Measurements from ENCODE around the gene GNPDA1.
"Not testable (repeated sequence)": the region's sequence is repeated elsewhere in the genome, so short reads cannot be mapped to it uniquely, and the experiment has no call there.

GNPDA1 gene

DNA sequence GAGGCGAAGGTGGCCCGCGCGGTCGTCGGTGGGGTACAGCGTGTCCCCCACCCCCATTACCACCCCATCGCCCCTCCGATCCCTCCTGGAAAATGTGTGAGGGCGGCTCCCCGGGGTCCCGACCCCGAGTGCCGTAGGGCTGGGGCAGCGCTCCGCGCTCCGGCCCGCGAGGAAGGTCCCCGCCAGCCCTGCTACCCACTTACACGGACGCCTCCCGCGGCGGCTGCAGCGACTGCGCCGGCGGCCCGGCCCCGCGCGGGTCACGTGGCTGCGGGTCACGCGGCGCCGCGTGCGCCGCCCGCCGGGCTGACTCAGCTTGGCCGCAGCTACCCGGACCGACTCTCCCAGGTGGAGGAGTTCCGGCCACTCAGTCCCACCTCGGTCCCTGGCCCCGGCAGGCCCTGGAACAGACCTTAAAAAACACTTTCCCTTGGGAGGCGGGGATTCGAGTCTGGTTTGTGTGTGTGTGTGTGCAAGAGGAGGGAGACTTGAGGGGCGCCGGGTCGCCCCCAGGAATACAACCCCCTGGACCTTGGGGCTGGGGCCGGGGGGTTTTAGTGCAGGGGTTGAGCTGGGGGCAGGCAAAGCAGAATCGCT lies at the start of gene GNPDA1:
GNPDA1 (minus strand) TSS at position 236 of the 597 bp plus-strand sequence. CDS start 992 bp downstream, outside the sequence.
- H3K27me3 Mint-ChIP-seq: no peaks in the 10 kb centered on the region
- H3K36me3 Mint-ChIP-seq: peaks cover 10% of the 10 kb centered on the region
- H3K9me3 Mint-ChIP-seq (ENCODE audit: low read depth): no peaks in the 10 kb centered on the region
- peaks cover 83% of the 10 kb centered on the region for H3K4me1 Mint-ChIP-seq (ENCODE audit: low read depth)
- peak within 1 kb of the TSS; percentile 92 for H3K4me3 Mint-ChIP-seq
- peak within 1 kb of the TSS; percentile 100 for H3K27ac Mint-ChIP-seq

DNA sequence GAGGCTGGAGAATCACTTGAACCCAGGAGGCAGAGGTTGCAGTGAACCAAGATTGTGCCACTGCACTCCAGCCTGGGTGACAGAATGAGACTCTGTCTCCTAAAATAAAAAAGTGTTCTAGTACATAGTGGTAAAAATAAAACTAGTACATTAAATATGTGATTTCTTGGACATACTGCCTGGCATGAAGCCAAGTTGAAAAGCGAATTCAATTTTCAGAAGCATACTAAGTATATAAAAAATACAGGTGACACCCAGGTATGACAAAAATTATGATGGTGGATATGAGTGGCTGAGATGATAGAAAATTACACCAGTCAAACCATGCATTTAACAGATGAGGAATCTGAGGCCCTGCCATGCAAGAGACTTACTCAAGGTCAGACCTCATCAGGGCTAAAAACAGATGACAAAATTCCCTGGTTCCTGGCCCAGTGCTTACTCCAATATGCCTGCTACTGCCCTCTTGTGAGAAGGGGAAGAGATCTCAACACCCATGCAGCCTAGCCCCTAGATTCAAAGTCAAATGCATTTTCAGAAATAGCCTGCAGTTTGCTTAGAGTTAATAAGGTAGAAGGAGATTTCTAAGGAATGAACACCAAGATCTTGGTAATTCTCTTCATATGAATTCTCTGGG lies 46.6 kb upstream of the GNPDA1 start:
- no peak overlapping the region for H3K27ac Mint-ChIP-seq
- no peaks in the 10 kb centered on the region for H3K9me3 Mint-ChIP-seq (ENCODE audit: low read depth)
- H3K4me1 Mint-ChIP-seq (ENCODE audit: low read depth): peaks cover 19% of the 10 kb centered on the region
- no peaks in the 10 kb centered on the region for H3K27me3 Mint-ChIP-seq
- H3K4me3 Mint-ChIP-seq: no peak overlapping the region
- no peaks in the 10 kb centered on the region for H3K36me3 Mint-ChIP-seq

DNA sequence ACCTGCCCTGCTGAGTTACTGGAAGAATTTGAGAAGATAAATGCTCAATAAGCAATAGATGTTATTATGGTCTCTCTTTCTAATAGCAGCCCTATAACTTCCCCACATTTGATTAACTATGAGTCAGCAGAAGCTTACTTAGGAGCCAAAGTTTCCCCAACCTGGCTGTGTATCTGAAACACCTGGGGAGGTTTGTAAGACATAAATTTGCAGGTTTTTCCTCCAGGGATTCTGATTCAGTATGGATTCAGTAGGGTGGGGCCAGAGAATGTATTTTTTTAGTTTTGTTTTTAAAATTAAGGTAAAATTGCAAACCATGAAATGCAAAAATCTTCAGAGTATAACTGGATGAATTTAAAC lies 44.9 kb upstream of the GNPDA1 start:
- no peaks in the 10 kb centered on the region for H3K9me3 Mint-ChIP-seq (ENCODE audit: low read depth)
- peaks cover 16% of the 10 kb centered on the region for H3K4me1 Mint-ChIP-seq (ENCODE audit: low read depth)
- H3K27me3 Mint-ChIP-seq: no peaks in the 10 kb centered on the region
- H3K27ac Mint-ChIP-seq: no peak overlapping the region
- no peak overlapping the region for H3K4me3 Mint-ChIP-seq
- H3K36me3 Mint-ChIP-seq: no peaks in the 10 kb centered on the region

DNA sequence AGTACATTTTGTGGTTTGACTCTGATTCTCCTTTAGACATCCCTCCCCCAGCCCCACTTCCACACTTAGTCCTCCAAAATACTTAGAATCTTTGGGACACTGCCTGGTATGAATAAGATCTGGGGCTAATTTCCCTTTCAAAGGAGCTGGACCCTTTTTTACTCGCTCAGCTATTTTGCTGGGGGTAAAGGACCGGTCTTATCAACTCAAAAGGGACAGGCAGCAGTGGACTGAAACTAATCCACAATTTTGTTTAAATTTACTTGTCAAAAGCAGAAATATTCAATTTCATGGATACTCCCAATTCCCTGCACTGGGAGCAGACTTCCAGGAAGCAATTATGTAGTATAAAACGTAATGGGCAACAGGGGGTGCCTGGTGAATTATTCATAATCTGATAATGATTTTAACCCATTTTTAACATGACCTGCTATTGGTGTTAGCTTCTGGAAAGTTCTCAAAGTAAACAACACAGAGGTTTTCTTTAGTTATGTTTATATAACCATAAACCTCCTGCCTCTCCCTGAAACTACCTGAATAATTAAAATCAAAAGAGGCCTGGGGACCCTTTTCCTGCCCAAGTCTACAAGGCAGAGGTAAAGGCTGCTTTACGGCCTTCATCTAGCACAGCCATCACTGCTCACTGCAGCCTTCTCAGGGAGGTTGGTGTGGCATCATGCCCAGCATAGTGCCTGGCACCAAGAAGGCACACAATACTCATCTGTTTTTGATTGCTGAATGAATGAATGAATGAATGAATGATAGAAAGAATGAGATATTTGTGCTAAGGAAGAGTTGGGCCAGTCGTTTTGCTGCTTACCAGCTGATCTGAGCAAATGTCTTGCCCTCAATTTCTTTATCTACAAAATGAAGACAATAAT lies 44.2 kb upstream of the GNPDA1 start:
- H3K9me3 Mint-ChIP-seq (ENCODE audit: low read depth): no peaks in the 10 kb centered on the region
- no peaks in the 10 kb centered on the region for H3K27me3 Mint-ChIP-seq
- H3K4me1 Mint-ChIP-seq (ENCODE audit: low read depth): peaks cover 16% of the 10 kb centered on the region
- H3K4me3 Mint-ChIP-seq: no peak overlapping the region
- H3K27ac Mint-ChIP-seq: no peak overlapping the region
- H3K36me3 Mint-ChIP-seq: no peaks in the 10 kb centered on the region

DNA sequence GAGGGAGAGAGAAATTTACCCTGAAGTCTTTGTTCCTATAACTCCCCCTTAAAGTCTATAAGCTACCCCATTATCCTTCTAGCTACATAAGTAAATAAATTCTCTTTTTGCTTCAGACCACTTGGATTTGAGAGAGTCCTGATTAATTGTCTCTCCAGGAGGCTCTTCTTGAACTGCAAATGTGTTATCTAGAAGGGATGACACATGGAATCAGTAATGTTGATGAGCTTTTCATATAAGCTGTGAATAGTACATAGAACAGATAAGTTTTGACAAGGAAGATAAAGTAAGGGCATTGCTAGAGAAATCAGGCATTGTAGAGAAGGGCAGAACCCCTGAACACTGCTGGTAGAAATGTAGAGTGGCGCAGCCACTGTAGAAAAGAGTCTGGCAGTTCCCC lies 42.5 kb upstream of the GNPDA1 start:
- Mint-ChIP-seq H3K36me3 (no peaks in the 10 kb centered on the region), H3K9me3 (ENCODE audit: low read depth) (no peaks in the 10 kb centered on the region), H3K27me3 (no peaks in the 10 kb centered on the region), H3K4me1 (ENCODE audit: low read depth) (peaks cover 16% of the 10 kb centered on the region), H3K27ac (no peak overlapping the region), H3K4me3 (no peak overlapping the region)

DNA sequence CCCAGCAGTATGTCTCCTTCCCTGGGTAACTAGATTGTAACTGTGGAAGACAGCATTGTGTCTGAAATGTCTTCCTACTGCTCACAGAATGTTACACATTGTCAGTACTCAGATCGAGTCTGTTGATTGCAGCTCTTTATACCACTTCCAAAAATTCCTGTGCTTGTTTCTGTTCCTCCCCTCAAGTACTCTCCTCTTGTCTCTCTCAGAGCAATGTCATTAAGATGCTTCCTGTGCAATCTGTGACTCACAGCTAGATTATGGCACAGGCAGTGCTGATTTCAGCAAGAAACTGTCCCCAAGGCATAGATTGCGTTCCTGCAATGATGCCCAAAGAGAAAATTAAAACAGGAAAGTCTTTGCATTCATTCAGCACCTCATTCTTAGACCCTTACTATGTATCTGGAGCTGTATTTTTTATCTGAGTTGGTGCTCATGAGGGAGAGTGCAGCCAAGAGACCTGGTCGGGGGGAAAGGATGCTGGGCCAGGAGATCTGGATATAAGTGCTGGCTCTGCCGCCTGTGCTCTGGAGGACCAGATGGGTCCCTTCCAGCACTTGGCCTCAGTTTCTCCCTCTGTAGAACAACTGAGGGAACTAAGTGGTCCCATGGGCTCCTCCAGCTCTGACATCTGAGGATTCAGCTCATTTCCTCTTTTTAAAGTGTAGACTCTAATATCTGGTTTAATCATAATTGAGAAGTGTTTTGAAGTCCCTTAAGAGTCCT lies 40.8 kb upstream of the GNPDA1 start:
- Mint-ChIP-seq H3K4me1 (ENCODE audit: low read depth) (peaks cover 16% of the 10 kb centered on the region), H3K27ac (peak overlapping the region; percentile 38), H3K9me3 (ENCODE audit: low read depth) (no peaks in the 10 kb centered on the region), H3K4me3 (no peak overlapping the region), H3K27me3 (no peaks in the 10 kb centered on the region), H3K36me3 (no peaks in the 10 kb centered on the region)

DNA sequence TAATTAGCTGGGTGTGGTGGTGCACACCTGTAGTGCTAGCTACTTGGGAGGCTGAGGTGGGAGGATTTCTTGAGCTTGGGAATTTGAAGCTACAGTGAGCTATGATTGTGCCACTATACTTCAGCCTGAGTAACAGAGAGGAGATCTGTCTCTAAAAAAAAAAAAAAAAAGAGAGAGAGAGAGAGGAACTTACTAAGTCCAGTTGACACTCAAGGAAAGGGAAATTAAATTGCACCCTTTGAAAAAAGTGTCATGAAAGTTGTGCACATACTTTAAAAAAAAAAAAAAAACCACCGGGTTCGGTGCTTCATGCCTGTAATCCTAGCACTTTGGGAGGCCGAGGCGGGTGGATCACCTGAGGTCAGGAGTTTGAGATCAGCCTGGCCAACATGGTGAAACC lies 39.2 kb upstream of the GNPDA1 start:
- H3K4me3 Mint-ChIP-seq; H3K27me3 Mint-ChIP-seq; H3K27ac Mint-ChIP-seq; H3K9me3 Mint-ChIP-seq (ENCODE audit: low read depth); H3K4me1 Mint-ChIP-seq (ENCODE audit: low read depth); H3K36me3 Mint-ChIP-seq: not testable (repeated sequence)

DNA sequence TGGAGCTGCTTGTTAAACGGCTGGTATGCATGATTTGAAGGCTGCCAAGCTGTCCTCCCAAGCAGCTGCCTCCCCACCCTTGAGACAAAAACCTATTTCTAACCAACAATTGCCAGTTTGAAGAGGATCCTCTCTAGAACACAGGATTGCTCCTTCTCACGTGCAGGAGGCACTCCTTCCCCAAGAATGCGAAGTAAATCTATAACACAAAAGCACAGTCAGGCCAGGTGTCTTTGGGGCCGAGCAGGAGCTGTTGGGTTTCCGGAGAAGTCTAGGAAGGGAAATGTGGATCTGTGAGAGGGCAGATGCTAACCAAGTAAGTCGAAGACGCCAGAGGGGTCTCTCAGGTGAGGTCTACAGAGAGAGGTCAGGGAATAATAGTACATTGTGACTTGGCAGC lies 35.4 kb upstream of the GNPDA1 start:
- no peaks in the 10 kb centered on the region for H3K27me3 Mint-ChIP-seq
- H3K9me3 Mint-ChIP-seq (ENCODE audit: low read depth): no peaks in the 10 kb centered on the region
- no peak overlapping the region for H3K27ac Mint-ChIP-seq
- H3K4me3 Mint-ChIP-seq: no peak overlapping the region
- no peaks in the 10 kb centered on the region for H3K36me3 Mint-ChIP-seq
- H3K4me1 Mint-ChIP-seq (ENCODE audit: low read depth): peaks cover 4% of the 10 kb centered on the region

DNA sequence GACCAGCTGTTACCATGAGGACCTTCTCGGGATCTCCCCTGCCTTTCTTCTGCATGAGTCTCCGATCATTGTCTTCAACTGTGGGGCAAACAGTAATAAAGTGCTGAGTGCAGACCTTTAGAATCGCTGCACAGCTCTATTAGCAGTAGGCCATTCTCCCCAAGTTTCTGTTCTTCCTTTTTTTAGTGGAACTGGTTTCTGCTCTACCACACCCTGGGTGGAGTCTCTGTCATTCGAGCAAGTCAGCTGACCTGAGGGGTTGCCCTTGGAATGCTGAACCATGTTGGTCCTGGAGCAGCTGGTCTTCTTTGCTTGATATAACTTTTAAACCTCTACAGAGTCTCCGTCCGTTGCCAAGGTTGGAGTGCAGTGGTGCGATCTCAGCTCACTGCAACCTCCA lies 33.4 kb upstream of the GNPDA1 start:
- Mint-ChIP-seq H3K4me3 (no peak overlapping the region), H3K36me3 (no peaks in the 10 kb centered on the region), H3K9me3 (ENCODE audit: low read depth) (no peaks in the 10 kb centered on the region), H3K27me3 (no peaks in the 10 kb centered on the region), H3K4me1 (ENCODE audit: low read depth) (no peaks in the 10 kb centered on the region), H3K27ac (no peak overlapping the region)

DNA sequence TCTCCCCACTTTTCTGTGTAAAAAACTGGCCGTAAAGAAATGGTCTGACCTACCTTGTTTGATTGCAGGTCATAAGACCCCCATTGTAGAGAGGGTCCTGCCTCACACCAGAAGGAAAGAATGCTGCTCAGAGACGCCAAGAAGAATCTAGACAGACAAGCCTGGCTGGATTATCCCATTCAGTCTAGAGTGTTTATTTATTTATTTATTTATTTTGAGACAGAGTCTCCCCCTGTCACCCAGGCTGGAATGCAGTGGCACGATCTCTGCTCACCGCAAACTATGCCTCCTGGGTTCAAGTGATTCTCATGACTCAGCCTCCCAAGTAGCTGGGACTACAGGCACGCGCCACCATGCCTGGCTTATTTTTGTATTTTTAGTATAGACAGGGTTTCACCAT lies 28.1 kb upstream of the GNPDA1 start:
- not testable (repeated sequence) for H3K27me3 Mint-ChIP-seq; H3K4me3 Mint-ChIP-seq; H3K9me3 Mint-ChIP-seq (ENCODE audit: low read depth); H3K36me3 Mint-ChIP-seq; H3K27ac Mint-ChIP-seq; H3K4me1 Mint-ChIP-seq (ENCODE audit: low read depth)

DNA sequence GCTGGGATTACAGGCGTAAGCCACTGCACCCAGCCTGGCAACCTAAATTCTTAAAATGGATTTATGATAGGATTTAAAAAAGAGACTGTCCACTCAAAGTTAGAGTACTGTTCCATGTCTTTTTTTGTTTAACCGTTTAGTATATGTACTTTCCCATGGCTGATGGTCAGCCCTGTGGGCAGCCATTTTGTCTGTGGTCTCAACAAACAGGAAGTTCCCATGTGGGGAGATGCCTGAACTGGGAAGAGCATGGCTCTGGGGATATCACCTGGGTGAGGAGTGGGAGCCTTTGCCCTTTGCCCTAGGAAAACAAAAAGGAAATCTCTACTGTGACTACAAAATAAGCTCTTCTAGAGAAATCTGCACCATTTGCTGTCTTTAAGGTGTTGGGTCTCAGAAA lies 27.5 kb upstream of the GNPDA1 start:
- Mint-ChIP-seq H3K36me3 (no peaks in the 10 kb centered on the region), H3K4me1 (ENCODE audit: low read depth) (peaks cover 4% of the 10 kb centered on the region), H3K9me3 (ENCODE audit: low read depth) (no peaks in the 10 kb centered on the region), H3K27ac (no peak overlapping the region), H3K4me3 (no peak overlapping the region), H3K27me3 (no peaks in the 10 kb centered on the region)

DNA sequence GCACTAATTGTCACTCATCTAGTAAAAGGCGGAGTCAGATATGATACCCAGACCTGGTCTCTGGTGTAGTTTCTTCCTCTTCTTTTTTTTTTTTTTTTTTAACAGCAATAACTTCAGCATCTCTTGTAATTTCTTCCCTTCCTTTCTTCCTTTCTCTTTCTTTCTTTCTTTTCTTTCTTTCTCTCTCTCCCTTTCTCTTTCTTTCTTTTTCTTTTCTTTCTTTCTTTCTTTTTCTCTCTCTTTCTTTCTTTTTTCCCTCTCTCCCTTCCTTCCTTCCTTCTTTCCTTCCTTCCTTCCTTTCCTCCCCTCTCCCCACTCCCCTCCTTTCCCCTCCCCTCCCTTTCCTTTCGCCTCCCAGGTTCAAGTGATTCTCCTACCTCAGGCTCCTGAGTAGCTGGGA lies 25.9 kb upstream of the GNPDA1 start:
- Mint-ChIP-seq H3K9me3 (ENCODE audit: low read depth) (no peaks in the 10 kb centered on the region), H3K27ac (no peak overlapping the region), H3K36me3 (peaks cover under 1% of the 10 kb centered on the region), H3K27me3 (no peaks in the 10 kb centered on the region), H3K4me1 (ENCODE audit: low read depth) (peaks cover 18% of the 10 kb centered on the region), H3K4me3 (no peak overlapping the region)

DNA sequence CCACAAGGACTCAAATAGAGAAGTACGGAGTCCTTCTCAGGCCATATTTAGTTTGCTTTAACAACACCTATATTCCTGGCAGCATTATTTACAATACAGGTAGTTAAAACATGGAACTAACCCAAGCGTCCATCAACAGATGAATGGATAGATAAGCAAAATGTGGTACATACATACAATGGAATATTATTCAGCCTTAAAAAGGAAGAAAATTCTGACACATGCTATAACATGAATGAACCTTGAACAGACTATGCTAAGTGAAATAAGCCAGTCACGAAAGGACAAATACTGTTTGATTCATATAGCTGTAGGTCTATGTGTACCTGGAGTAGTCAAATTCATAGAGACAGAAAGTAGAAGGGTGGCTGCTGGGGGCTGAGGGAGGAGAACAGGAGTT lies 24.8 kb upstream of the GNPDA1 start:
- not testable (repeated sequence) for H3K4me3 Mint-ChIP-seq; H3K36me3 Mint-ChIP-seq; H3K9me3 Mint-ChIP-seq (ENCODE audit: low read depth); H3K27me3 Mint-ChIP-seq
- Mint-ChIP-seq H3K27ac (peak overlapping the region; percentile 34), H3K4me1 (ENCODE audit: low read depth) (peaks cover 22% of the 10 kb centered on the region)

DNA sequence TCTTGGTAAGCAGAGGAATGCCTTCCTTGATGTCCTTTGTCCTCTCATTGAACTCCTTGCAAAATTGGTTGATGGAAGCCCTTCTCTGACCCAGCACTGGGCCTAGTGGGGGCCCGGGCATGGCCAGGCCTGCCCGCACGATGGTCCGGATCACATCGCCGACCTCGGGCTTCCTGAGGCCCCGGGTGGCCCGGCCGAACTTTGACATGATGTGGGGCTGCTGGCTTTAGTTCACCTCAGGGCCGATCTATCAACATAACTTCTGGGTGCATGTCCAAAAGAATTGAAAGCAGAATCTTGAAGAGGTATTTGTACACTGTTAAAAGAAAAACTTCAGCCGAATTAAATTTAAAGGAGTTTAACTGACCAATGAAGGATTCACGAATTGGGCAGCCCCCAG lies 24.1 kb upstream of the GNPDA1 start:
- H3K4me1 Mint-ChIP-seq (ENCODE audit: low read depth): peaks cover 22% of the 10 kb centered on the region
- no peak overlapping the region for H3K4me3 Mint-ChIP-seq
- no peaks in the 10 kb centered on the region for H3K9me3 Mint-ChIP-seq (ENCODE audit: low read depth)
- H3K36me3 Mint-ChIP-seq: peaks cover 2% of the 10 kb centered on the region
- H3K27ac Mint-ChIP-seq: no peak overlapping the region
- H3K27me3 Mint-ChIP-seq: no peaks in the 10 kb centered on the region

DNA sequence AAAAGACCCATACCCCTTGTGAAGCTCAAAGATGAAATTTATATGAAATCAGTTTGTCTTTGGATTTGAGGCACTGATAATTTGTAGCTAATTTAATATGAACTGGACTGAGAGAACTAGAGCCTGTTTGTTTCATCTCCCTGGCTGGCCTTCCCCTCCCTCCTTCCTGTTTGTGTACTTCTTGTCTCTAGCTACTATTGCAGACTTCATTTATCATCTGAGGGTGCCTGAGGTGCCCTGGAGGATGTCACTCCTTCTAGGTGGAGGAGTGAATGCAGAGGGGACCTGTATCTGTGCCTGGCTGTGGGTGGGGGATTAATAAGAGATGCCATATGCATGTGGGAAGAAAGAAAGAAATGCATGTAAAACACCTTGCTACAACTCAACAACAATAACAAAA lies 22.2 kb upstream of the GNPDA1 start:
- H3K36me3 Mint-ChIP-seq: peaks cover 2% of the 10 kb centered on the region
- peak overlapping the region; percentile 3 for H3K4me3 Mint-ChIP-seq
- no peaks in the 10 kb centered on the region for H3K27me3 Mint-ChIP-seq
- H3K9me3 Mint-ChIP-seq (ENCODE audit: low read depth): no peaks in the 10 kb centered on the region
- peaks cover 22% of the 10 kb centered on the region for H3K4me1 Mint-ChIP-seq (ENCODE audit: low read depth)
- H3K27ac Mint-ChIP-seq: peak overlapping the region; percentile 47

Measured in activated naive CD8-positive, alpha-beta T cell (primary cell).